ENCODE data around the gene DAP3.
"Not testable (repeated sequence)": the region's sequence is repeated elsewhere in the genome, so short reads cannot be mapped to it uniquely, and the experiment has no call there.

DAP3 gene

DNA sequence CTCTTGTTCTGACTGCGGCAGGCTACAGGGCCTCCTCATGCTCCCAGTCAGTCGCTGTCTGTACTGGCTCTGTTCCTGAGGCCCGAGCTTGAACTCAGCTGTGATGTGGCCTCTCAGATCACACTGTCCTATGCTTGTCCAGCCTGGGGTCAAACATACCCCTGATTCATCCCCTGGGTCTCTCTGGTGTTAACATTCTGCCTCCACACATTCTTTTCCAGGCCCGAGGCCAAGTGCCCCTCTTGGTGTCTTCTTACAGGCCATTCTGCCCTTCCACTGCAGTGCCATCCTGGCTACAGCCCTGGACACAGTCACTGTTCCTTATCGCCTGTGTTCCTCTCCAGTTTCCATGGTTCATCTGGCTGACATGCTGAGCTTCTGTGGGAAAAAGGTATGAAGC, 59.2 kb downstream of the DAP3 start:
- peaks cover 3 to 40% of the 10 kb centered on the region in 2 experiments; a peak in 2 of 3 replicates for H3K36me3 ChIP-seq (ENCODE audit: control insufficient read depth in 2 of 2, insufficient read depth in 1 of 2, low read length in 2 of 2)
- POLR2A ChIA-PET; H3K9me3 ChIP-seq (ENCODE audit: control insufficient read depth, insufficient read depth, low read depth, low read length); H3K4me3 ChIP-seq (ENCODE audit: low read depth, low read length); H3K27ac ChIP-seq (ENCODE audit: extremely low read depth, low read depth, low read length); H3K4me1 ChIP-seq (ENCODE audit: control insufficient read depth, insufficient read depth, low read length); CTCF ChIA-PET: not testable (repeated sequence)

DNA sequence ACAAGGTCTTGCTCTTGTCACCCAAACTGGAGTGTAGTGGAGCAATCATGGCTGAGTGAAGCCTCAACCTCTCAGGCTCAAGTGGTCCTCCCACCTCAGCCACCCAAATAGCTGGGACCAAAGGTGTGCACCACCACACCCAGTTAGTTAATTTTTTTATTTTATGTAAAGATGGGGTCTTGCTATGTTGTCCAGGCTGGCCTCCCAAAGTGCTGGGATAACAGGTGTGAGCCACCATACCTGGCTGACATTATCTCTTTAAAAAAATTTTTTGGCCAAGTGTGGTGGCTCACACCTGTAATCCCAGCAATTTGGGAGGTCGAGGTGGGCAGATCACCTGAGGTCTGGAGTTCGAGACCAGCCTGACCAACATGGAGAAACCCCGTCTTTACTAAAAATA, 70.1 kb downstream of the DAP3 start:
- CTCF ChIA-PET; POLR2A ChIA-PET; H3K4me3 ChIP-seq (ENCODE audit: low read depth, low read length); H3K4me1 ChIP-seq (ENCODE audit: control insufficient read depth, insufficient read depth, low read length); H3K9me3 ChIP-seq (ENCODE audit: control insufficient read depth, insufficient read depth, low read depth, low read length); H3K27ac ChIP-seq (ENCODE audit: extremely low read depth, low read depth, low read length): not testable (repeated sequence)
- H3K36me3 ChIP-seq (ENCODE audit: control insufficient read depth in 2 of 2, insufficient read depth in 1 of 2, low read length in 2 of 2), result peaks cover 39 to 86% of the 10 kb centered on the region in 2 experiments
- TF ChIP-seq ZNF121 (tag by site-specific recombination; IDR thresholded peaks at IDR 0.05), result peak; percentile 67

- Histone ChIP-seq H3K36me3 (ENCODE audit: control insufficient read depth in 2 of 2, insufficient read depth in 1 of 2, low read length in 2 of 2) (peaks cover 39 to 83% of the 10 kb centered on the region in 2 experiments), H3K4me1 (ENCODE audit: control insufficient read depth, insufficient read depth, low read length) (no peaks in the 10 kb centered on the region), H3K27ac (ENCODE audit: extremely low read depth, low read depth, low read length) (no peak overlapping the region), H3K4me3 (ENCODE audit: low read depth, low read length) (no peak overlapping the region), H3K9me3 (ENCODE audit: control insufficient read depth, insufficient read depth, low read depth, low read length) (no peaks in the 10 kb centered on the region)
- POLR2A ChIA-PET, result no interaction called here
- CTCF ChIA-PET, result no interaction called here
- TF ChIP-seq ZXDB (tag by site-specific recombination; IDR thresholded peaks at IDR 0.05), result no peak
- no peak for TF ChIP-seq ZNF843 (tag by site-specific recombination; IDR thresholded peaks at IDR 0.05)
- no peak for TF ChIP-seq OVOL3 (tag by site-specific recombination; IDR thresholded peaks at IDR 0.05)
- no peak for TF ChIP-seq ZNF37A (tag by site-specific recombination; IDR thresholded peaks at IDR 0.05)
- no peak for TF ChIP-seq ZNF138 (tag by site-specific recombination; IDR thresholded peaks at IDR 0.05; ENCODE audit: borderline replicate concordance)
- no peak for TF ChIP-seq ZNF571 (tag by site-specific recombination; IDR thresholded peaks at IDR 0.05)
- TF ChIP-seq ZNF148 (tag by site-specific recombination; IDR thresholded peaks at IDR 0.05; ENCODE audit: borderline replicate concordance), result no peak
- TF ChIP-seq PRDM4 (tag by site-specific recombination; IDR thresholded peaks at IDR 0.05), result no peak
- TF ChIP-seq, protein P1, sequence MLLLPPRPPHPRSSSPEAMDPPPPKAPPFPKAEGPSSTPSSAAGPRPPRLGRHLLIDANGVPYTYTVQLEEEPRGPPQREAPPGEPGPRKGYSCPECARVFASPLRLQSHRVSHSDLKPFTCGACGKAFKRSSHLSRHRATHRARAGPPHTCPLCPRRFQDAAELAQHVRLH (tag by site-specific recombination; IDR thresholded peaks at IDR 0.05), result no peak
- no peak for TF ChIP-seq ZSCAN23 (tag by site-specific recombination; IDR thresholded peaks at IDR 0.05)
- no peak for TF ChIP-seq ZNF341 (tag by site-specific recombination; IDR thresholded peaks at IDR 0.05; ENCODE audit: low read depth)
- TF ChIP-seq ZBTB11 (tag by site-specific recombination; conservative IDR thresholded peaks at IDR 0.05; ENCODE audit: low read depth), result no peak
- TF ChIP-seq, protein P2, sequence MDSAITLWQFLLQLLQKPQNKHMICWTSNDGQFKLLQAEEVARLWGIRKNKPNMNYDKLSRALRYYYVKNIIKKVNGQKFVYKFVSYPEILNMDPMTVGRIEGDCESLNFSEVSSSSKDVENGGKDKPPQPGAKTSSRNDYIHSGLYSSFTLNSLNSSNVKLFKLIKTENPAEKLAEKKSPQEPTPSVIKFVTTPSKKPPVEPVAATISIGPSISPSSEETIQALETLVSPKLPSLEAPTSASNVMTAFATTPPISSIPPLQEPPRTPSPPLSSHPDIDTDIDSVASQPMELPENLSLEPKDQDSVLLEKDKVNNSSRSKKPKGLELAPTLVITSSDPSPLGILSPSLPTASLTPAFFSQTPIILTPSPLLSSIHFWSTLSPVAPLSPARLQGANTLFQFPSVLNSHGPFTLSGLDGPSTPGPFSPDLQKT (IDR thresholded peaks at IDR 0.05; ENCODE audit: borderline replicate concordance, low read depth, low read length), result no peak
- no peak for TF ChIP-seq ZNF830 (tag by site-specific recombination; IDR thresholded peaks at IDR 0.05; ENCODE audit: low read depth)
- no peak for TF ChIP-seq GFI1B (tag by site-specific recombination; IDR thresholded peaks at IDR 0.05)
- TF ChIP-seq REPIN1 (tag by site-specific recombination; IDR thresholded peaks at IDR 0.05; ENCODE audit: low read depth), result no peak
- TF ChIP-seq, protein P3, sequence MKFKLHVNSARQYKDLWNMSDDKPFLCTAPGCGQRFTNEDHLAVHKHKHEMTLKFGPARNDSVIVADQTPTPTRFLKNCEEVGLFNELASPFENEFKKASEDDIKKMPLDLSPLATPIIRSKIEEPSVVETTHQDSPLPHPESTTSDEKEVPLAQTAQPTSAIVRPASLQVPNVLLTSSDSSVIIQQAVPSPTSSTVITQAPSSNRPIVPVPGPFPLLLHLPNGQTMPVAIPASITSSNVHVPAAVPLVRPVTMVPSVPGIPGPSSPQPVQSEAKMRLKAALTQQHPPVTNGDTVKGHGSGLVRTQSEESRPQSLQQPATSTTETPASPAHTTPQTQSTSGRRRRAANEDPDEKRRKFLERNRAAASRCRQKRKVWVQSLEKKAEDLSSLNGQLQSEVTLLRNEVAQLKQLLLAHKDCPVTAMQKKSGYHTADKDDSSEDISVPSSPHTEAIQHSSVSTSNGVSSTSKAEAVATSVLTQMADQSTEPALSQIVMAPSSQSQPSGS (tag by site-specific recombination; IDR thresholded peaks at IDR 0.05; ENCODE audit: low read depth), result no peak
Measured at GRCh38 chr1:155759966-155760630, 71.2 kb downstream of the DAP3 start.
